Lower lobe of right lung (tissue), 2 donors: Measurements from ENCODE around the gene FFAR4. TPM values are rescaled to one million over a fixed set of nuclear protein-coding genes. Genes with fewer than 3 reads are reported as not detected.

ENCODE experiments used
- ATAC-seq, 2 donors: fragments of 200-7000 bp; cut with Tn5 transposase; one replicate each; pipeline ENCODE4 v1.9.1; 2020 to 2022; ENCODE audit warnings: mild to moderate bottlenecking in 2 of 2, moderate library complexity in 2 of 2
- DNase-seq: peaks from one replicate; pipeline ENCODE4 v3.0.0-alpha.2; 2020
- H3K27ac ChIP-seq: fragments of 200-600 bp; one replicate; pipeline ENCODE4 v1.8.0; 2022
- H3K27me3 ChIP-seq: fragments of 200-600 bp; one replicate; pipeline ENCODE4 v1.8.0; 2022; ENCODE audit warnings: low read depth
- H3K36me3 ChIP-seq: fragments of 200-600 bp; one replicate; pipeline ENCODE4 v1.8.0; 2022; ENCODE audit warnings: mild to moderate bottlenecking
- H3K4me1 ChIP-seq: fragments of 200-600 bp; one replicate; pipeline ENCODE4 v1.8.0; 2022
- H3K4me3 ChIP-seq: fragments of 200-600 bp; one replicate; pipeline ENCODE4 v1.8.0; 2022; ENCODE audit warnings: mild to moderate bottlenecking
- H3K9me3 ChIP-seq: fragments of 200-600 bp; one replicate; pipeline ENCODE4 v1.8.0; 2022
- CTCF ChIP-seq: fragments of 200-600 bp; IDR thresholded peaks from one replicate; pipeline ENCODE4 v1.8.0; 2022; ENCODE audit warnings: antibody characterized with exemption, mild to moderate bottlenecking
- intact Hi-C: fragments of 100-400 bp; cut with DNase I; formaldehyde crosslinking; loops from one replicate; pipeline ENCODE4 v1.11.0; 2022
- total RNA-seq: library from RNA; stranded (reverse); fragmentation: NEBNext Ultra II Directional; extraction: Animal tissue kit (Norgen Biotek cat#: 25700); gene quantifications from one replicate; pipeline ENCODE4 v1.2.1, GENCODE V29; 2021
- donor health status: DM: no; HTN: yes; CAD: no; lungs with severe emphysema.

Gene FFAR4
- total RNA-seq, 1 donor from 2014 or later = 13.7 TPM

GRCh38 chr10:93565446-93565845 is 1.0 kb upstream of the FFAR4 start:
- intact Hi-C loops = no loop called here
- DNase-seq (peak; percentile 63), ATAC-seq (peak; percentile 57 to 63)
- H3K27ac ChIP-seq = no peak overlapping the region
- H3K4me1 ChIP-seq = peaks cover 13% of the 10 kb centered on the region
- peaks cover 39% of the 10 kb centered on the region for H3K27me3 ChIP-seq
- no peaks in the 10 kb centered on the region for H3K9me3 ChIP-seq
- no peak for TF ChIP-seq CTCF
- H3K36me3 ChIP-seq = no peaks in the 10 kb centered on the region
- H3K4me3 ChIP-seq = no peak overlapping the region

GRCh38 chr10:93567277-93568104 is 1.0 kb downstream of the FFAR4 start:
- TF ChIP-seq CTCF = no peak
- ATAC-seq = no peak
- intact Hi-C loops = no loop called here
- peaks cover 16% of the 10 kb centered on the region for H3K4me1 ChIP-seq
- H3K9me3 ChIP-seq = no peaks in the 10 kb centered on the region
- H3K4me3 ChIP-seq = peak overlapping the region; percentile 48
- no peak for DNase-seq
- H3K27me3 ChIP-seq = peaks cover 39% of the 10 kb centered on the region
- H3K36me3 ChIP-seq = no peaks in the 10 kb centered on the region
- peak overlapping the region; percentile 34 for H3K27ac ChIP-seq

- Histone ChIP-seq H3K4me1 (peaks cover 22% of the 10 kb centered on the region), H3K4me3 (peak overlapping the region; percentile 48), H3K27ac (no peak overlapping the region), H3K27me3 (peaks cover 39% of the 10 kb centered on the region), H3K9me3 (no peaks in the 10 kb centered on the region), H3K36me3 (no peaks in the 10 kb centered on the region)
- no peak for ATAC-seq
- intact Hi-C loops = no loop called here
- no peak for TF ChIP-seq CTCF
- DNase-seq = no peak
These were observed 1.6 kb downstream of the FFAR4 start for GRCh38 chr10:93568105-93568390.

GRCh38 chr10:93570383-93570782 is 3.9 kb downstream of the FFAR4 start:
- TF ChIP-seq CTCF = no peak
- H3K27ac ChIP-seq = no peak overlapping the region
- DNase-seq (no peak), ATAC-seq (no peak)
- no peaks in the 10 kb centered on the region for H3K9me3 ChIP-seq
- peaks cover 41% of the 10 kb centered on the region for H3K27me3 ChIP-seq
- H3K36me3 ChIP-seq = no peaks in the 10 kb centered on the region
- intact Hi-C loops = no loop called here
- peaks cover 28% of the 10 kb centered on the region for H3K4me1 ChIP-seq
- H3K4me3 ChIP-seq = no peak overlapping the region

GRCh38 chr10:93572606-93573005 is 6.1 kb downstream of the FFAR4 start:
- Histone ChIP-seq H3K27ac (no peak overlapping the region), H3K4me3 (no peak overlapping the region), H3K4me1 (peaks cover 14% of the 10 kb centered on the region), H3K27me3 (peaks cover 26% of the 10 kb centered on the region), H3K9me3 (no peaks in the 10 kb centered on the region), H3K36me3 (no peaks in the 10 kb centered on the region)
- intact Hi-C loops = no loop called here
- DNase-seq = no peak
- TF ChIP-seq CTCF = no peak
- ATAC-seq = no peak
